T-cell (primary cell): ENCODE data around the gene RNF166. TPM values are rescaled to one million over a fixed set of nuclear protein-coding genes. Genes with fewer than 3 reads are reported as not detected.
A peak's percentile ranks its signal among the peaks of the same experiment; 100 is the strongest.

Experiments used
- ATAC-seq, 4 experiments: fragments of 200-7000 bp in 3 of 4; fragments of 150-1000 bp in 1 of 4; cut with Tn5 transposase; replicated peaks in 1 of 4; 1 replicate in 3 of 4; 2 replicates in 1 of 4; pipeline ENCODE4 v1.10.0; 2021; ENCODE audit warnings: moderate library complexity in 3 of 4, mild to moderate bottlenecking in 2 of 4, moderate number of reproducible peaks in 1 of 4
- CTCF ChIA-PET, 2 donors: fragments of 300-600 bp; sonication (Branson Sonifier 250); formaldehyde crosslinking; loops; one replicate each; lab custom pipeline; 2022; ENCODE audit warnings: antibody characterized with exemption in 2 of 2; lab: Charles Lee
- POLR2A ChIA-PET, 2 donors: fragments of 300-600 bp; sonication (Branson Sonifier 250); formaldehyde crosslinking; loops; one replicate each; lab custom pipeline; 2022; ENCODE audit warnings: antibody characterized with exemption in 2 of 2; lab: Charles Lee
- DNase-seq, 35 experiments: peaks; one replicate each; pipeline versions ENCODE4 v3.0.0 to v3.0.0-alpha.2; 2013 to 2023
- H3K27ac ChIP-seq: one replicate; pipeline ENCODE4 v1.5.1; 2013; ENCODE audit warnings: low read length
- H3K27me3 ChIP-seq, 2 experiments: replicated peaks in 1 of 2; 1 replicate in 1 of 2; 2 replicates in 1 of 2; pipeline versions ENCODE4 v1.6.1 to v1.7.0; 2013; ENCODE audit warnings: low read length in 1 of 2, mixed read lengths in 1 of 2; ENCODE audit not compliant: control insufficient read depth in 2 of 2, insufficient read depth in 2 of 2; ENCODE audit errors: extremely low read depth in 1 of 2
- H3K36me3 ChIP-seq, 2 donors: 1 replicate in 1 of 2; 2 replicates in 1 of 2; pipeline versions ENCODE4 v1.6.1 to v1.7.0; 2013; ENCODE audit warnings: low read length in 1 of 2; ENCODE audit not compliant: control insufficient read depth in 2 of 2, insufficient read depth in 1 of 2; ENCODE audit errors: extremely low read depth in 1 of 2
- H3K4me1 ChIP-seq, 2 experiments: 1 replicate in 1 of 2; 2 replicates in 1 of 2; pipeline versions ENCODE4 v1.6.1 to v1.7.0; 2013; ENCODE audit warnings: low read length in 2 of 2, mixed read lengths in 1 of 2; ENCODE audit not compliant: insufficient read depth in 2 of 2, control insufficient read depth in 1 of 2; ENCODE audit errors: extremely low read depth in 1 of 2
- H3K4me3 ChIP-seq, 2 donors: 1 replicate in 1 of 2; 2 replicates in 1 of 2; pipeline versions ENCODE4 v1.5.1 to v1.7.0; 2013; ENCODE audit warnings: mild to moderate bottlenecking in 2 of 2, low read length in 1 of 2, moderate library complexity in 1 of 2; ENCODE audit not compliant: control insufficient read depth in 1 of 2; ENCODE audit errors: extremely low read depth in 1 of 2
- H3K9me3 ChIP-seq: 2 replicates; pipeline ENCODE4 v1.7.0; 2013
- H3K27ac Mint-ChIP-seq, 2 donors: one replicate each; pipeline ENCODE4 v1.8.0; 2020 to 2021; ENCODE audit warnings: mild to moderate bottlenecking in 2 of 2, mixed read lengths in 2 of 2
- H3K27me3 Mint-ChIP-seq, 2 donors: one replicate each; pipeline ENCODE4 v1.8.0; 2021 to 2022; ENCODE audit warnings: mixed read lengths in 2 of 2
- H3K36me3 Mint-ChIP-seq: one replicate; pipeline ENCODE4 v1.8.0; 2021; ENCODE audit warnings: mixed read lengths
- H3K4me1 Mint-ChIP-seq, 3 donors: one replicate each; pipeline ENCODE4 v1.8.0; 2020 to 2022; ENCODE audit warnings: mixed read lengths in 3 of 3, mild to moderate bottlenecking in 1 of 3
- H3K4me3 Mint-ChIP-seq, 3 donors: one replicate each; pipeline ENCODE4 v1.8.0; 2020 to 2022; ENCODE audit warnings: mild to moderate bottlenecking in 3 of 3, mixed read lengths in 3 of 3, moderate library complexity in 3 of 3
- H3K9me3 Mint-ChIP-seq, 3 donors: one replicate each; pipeline ENCODE4 v1.8.0; 2020 to 2022; ENCODE audit warnings: mixed read lengths in 3 of 3
- WGBS: methylation state at CpG from one replicate; pipeline ENCODE4 v1.1.5; 2013; ENCODE audit warnings: missing lambda C conversion rate; ENCODE audit not compliant: insufficient coverage; 5-methylcytosine and 5-hydroxymethylcytosine counted together
- total RNA-seq, 35 experiments: library from RNA in 6 of 35; stranded (reverse) in 6 of 35; fragments of 120-200 nt in 1 of 35; gene quantifications; one replicate each; pipeline versions ENCODE4 v1.2.1 to v1.2.4 and lab custom pipeline; 2013 to 2026

The RNF166 gene
- total RNA-seq, 5 donors from 2014 or later (not counting 1 experiment from before 2014, with no cell fraction given), result 246 to 369 (median 264) TPM

DNA sequence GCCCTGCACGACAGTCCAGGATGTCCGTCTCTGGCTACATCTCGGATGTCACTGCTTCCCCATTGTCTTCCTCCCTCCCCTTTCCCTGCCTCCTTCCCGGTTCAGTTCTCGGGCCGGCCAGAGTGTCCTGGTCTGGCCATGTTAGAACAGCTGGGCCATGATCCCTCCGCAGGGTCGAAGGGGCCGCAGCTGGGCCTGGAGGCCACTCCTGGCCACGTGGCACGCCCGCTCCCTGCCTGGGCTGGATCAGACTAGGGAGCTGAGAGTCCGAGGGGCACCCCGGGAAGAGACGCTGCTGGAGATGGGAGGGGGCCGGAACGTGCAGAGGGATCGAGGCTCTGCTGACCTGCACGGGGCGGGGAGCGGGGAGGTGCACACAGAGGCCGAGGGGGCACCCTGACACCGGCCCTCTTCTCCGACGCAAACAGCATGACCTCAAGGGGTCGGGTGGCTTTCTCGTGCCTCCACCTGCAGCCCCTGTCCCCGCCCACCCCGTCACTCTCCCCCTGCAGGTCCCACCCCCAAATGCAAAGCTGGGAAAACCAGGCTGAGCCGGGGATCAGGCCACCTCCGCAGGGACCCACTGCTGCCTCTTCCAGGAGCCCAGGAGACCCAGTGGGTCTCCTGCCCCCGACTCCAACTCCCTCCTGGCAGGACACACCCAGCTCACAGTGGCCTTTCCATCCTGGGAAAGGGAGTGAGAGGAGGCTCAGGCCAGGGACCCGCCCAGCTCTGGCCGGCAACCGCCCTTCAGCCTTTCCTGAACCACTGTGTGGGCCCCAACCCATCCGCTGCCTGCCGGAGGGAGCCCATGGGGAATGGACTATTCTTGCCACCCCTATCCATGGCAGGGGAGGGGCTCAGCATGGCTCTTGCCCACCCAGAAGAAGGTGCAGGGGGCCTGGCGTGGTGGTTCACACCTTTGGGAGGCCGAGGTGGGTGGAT, 38.6 kb upstream of the RNF166 start:
- Histone ChIP-seq H3K9me3 (no peaks in the 10 kb centered on the region), H3K27me3 (no peaks in the 10 kb centered on the region), H3K27ac (peak overlapping the region; percentile 63), H3K4me1 (peaks cover 10 to 47% of the 10 kb centered on the region in 2 experiments), H3K4me3 (no peak overlapping the region), H3K36me3 (peaks cover 17 to 34% of the 10 kb centered on the region in 2 donors)
- Mint-ChIP-seq H3K4me3 (peak overlapping the region in 1 of 3 donors; percentile 70), H3K27me3 (no peaks in the 10 kb centered on the region), H3K27ac (peak overlapping the region; percentile 88 to 91), H3K4me1 (peaks cover 18 to 39% (median 27%) of the 10 kb centered on the region in 3 donors), H3K9me3 (no peaks in the 10 kb centered on the region), H3K36me3 (no peaks in the 10 kb centered on the region)
- ATAC-seq (no peak), DNase-seq (no peak)
- CTCF ChIA-PET, result interaction anchor here (0.5 to 1.2 kb wide), 4 partner anchors 7 to 47 kb away, joined by 3 to 4 read pairs (median 4); no protein-coding TSS in a partner anchor
- POLR2A ChIA-PET, result no interaction called here
- 94% methylated on average over 20 of the region's 39 CpGs for WGBS

DNA sequence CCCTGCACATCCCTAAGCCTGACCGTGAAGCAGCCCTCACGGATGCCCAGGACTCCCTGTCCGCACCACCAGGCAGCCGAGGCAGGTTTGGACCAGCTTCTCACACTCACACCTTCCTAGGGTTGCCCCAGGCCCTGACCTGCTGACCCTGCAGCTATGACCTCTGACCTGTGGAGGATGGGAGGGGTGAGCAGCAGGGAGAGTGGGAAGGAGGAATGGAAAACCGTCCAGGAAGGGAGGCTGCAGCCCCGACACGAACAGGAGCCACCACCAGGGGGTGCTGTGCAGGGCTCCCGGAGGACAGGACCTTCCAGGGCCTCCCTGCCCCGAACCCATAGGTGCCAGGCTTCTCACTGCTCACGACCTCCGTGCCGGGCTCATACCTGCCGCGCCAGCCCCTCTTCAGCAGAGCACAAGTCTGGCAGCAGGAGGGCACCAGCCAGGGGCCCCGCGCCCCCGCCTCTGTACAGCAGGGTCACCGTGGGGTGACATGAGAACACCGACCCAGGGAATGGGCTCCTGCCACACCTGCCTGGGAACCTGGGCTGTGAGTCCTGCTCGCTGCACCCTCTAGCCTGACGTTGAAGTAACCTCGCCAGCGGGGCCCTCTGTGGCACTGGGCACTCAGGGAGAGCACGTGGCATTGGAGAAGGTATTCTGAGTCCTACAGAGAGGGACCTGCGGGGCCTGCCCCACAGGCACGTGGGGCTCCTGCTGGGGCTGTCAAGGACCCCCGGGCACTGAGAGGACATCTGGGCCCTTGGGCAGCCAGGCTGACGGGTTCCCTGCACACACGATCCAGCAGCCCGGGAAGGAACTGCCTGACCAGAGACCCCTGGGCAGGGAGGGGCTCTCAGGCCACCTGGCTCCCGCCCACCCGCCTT, 37.7 kb upstream of the RNF166 start:
- peaks cover 10 to 47% of the 10 kb centered on the region in 2 experiments for H3K4me1 ChIP-seq
- POLR2A ChIA-PET, result no interaction called here
- H3K27ac Mint-ChIP-seq, result peak overlapping the region; percentile 72 to 73

DNA sequence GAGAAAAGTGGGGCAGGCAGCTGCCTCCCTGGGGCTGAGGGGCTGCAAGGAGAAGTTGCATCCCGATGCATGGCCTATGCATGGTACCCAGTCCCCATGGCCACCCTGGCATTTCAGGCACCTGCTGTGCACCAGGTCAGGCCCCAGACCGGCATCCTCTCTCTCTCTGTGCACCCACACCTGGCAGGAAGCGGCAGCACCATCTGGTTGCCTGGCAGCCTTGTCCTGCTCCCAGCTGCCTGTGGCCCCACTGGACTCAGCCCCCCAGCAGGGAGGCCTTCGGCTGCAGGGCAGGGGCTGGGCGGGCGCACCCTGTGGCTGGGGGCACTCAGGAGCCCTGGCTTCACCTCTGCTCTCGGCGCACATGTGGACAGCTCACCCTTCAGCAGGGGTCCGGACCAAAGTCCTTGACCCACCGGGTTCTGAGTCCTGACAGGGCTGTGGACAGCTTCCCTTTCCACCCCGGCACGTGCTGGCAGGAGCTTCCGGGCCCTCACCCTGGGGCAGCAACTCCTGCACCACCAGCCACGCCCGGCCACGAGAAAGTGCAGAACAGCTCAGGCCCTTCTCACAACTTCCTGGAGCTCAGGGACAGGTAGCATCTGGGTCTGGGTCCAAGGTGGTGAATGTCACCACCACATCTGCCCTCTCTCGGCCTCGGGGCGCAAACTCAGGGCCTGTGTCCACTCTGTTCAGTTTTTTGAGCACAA, 36.8 kb upstream of the RNF166 start:
- 85% methylated on average over 18 of the region's 19 CpGs for WGBS
- Mint-ChIP-seq H3K27me3 (no peaks in the 10 kb centered on the region), H3K36me3 (no peaks in the 10 kb centered on the region), H3K9me3 (no peaks in the 10 kb centered on the region), H3K27ac (no peak overlapping the region), H3K4me3 (no peak overlapping the region), H3K4me1 (peaks cover 23 to 41% (median 29%) of the 10 kb centered on the region in 3 donors)
- Histone ChIP-seq H3K27me3 (no peaks in the 10 kb centered on the region), H3K9me3 (no peaks in the 10 kb centered on the region), H3K36me3 (peaks cover 18 to 34% of the 10 kb centered on the region in 2 donors), H3K27ac (no peak overlapping the region), H3K4me1 (peaks cover 10 to 49% of the 10 kb centered on the region in 2 experiments), H3K4me3 (no peak overlapping the region)
- POLR2A ChIA-PET, result no interaction called here
- ATAC-seq, result no peak
- CTCF ChIA-PET, result interaction anchor here in 1 of 2 donors (1.0 kb wide), 1 partner anchor 39 kb away, joined by 3 read pairs; no protein-coding TSS in a partner anchor
- no peak for DNase-seq

More for the DNA sequence above, 37.7 kb upstream of the RNF166 start:
- H3K9me3 Mint-ChIP-seq, result no peaks in the 10 kb centered on the region
- 69% methylated on average over 29 of the region's 32 CpGs for WGBS
- ATAC-seq (peak; percentile 39 to 68 (median 47)), DNase-seq (peak; percentile 28 to 83 (median 63))
- H3K4me1 Mint-ChIP-seq, result peaks cover 19 to 39% (median 27%) of the 10 kb centered on the region in 3 donors
- no peaks in the 10 kb centered on the region for H3K27me3 Mint-ChIP-seq
- Histone ChIP-seq H3K9me3 (no peaks in the 10 kb centered on the region), H3K36me3 (peaks cover 23 to 37% of the 10 kb centered on the region in 2 donors), H3K27me3 (no peaks in the 10 kb centered on the region), H3K4me3 (no peak overlapping the region), H3K27ac (no peak overlapping the region)
- H3K4me3 Mint-ChIP-seq, result peak overlapping the region in 1 of 3 donors; percentile 52
- H3K36me3 Mint-ChIP-seq, result no peaks in the 10 kb centered on the region
- CTCF ChIA-PET, result interaction anchor here in 1 of 2 donors (1.0 kb wide), 1 partner anchor 38 kb away, joined by 3 read pairs; no protein-coding TSS in a partner anchor

DNA sequence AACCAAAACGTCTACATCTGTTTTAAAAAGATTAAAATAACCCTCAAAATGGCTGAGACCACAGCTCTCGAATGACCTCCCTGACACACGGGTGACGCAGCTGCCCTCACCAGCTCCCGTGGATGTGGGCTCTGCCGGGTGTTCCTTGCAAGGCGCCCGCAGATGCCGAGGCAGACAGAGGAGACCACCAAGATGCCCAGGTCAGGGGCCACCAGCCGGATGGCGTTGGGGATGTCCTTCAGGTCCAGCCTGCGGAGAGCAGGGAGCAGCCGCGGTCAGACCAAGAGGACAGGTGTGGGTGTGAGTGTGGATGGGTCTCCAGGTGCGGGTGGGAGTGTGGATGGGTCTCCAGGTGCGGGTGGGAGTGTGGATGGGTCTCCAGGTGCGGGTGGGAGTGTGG, 35.2 kb upstream of the RNF166 start:
- peaks cover 10 to 55% of the 10 kb centered on the region in 2 experiments for H3K4me1 ChIP-seq
- Mint-ChIP-seq H3K27me3 (no peaks in the 10 kb centered on the region), H3K4me1 (peaks cover 23 to 32% (median 30%) of the 10 kb centered on the region in 3 donors), H3K9me3 (no peaks in the 10 kb centered on the region), H3K4me3 (no peak overlapping the region), H3K27ac (no peak overlapping the region), H3K36me3 (no peaks in the 10 kb centered on the region)
- WGBS, result 92% methylated on average over 14 of the region's 17 CpGs
- H3K36me3 ChIP-seq, result peaks cover 15 to 36% of the 10 kb centered on the region in 2 donors
- DNase-seq (no peak), ATAC-seq (no peak)
- CTCF ChIA-PET, result no interaction called here
- POLR2A ChIA-PET, result no interaction called here
- H3K9me3 ChIP-seq, result no peaks in the 10 kb centered on the region
- peaks cover 0 to 2% of the 10 kb centered on the region in 2 experiments for H3K27me3 ChIP-seq
- no peak overlapping the region for H3K4me3 ChIP-seq
- H3K27ac ChIP-seq, result no peak overlapping the region

DNA sequence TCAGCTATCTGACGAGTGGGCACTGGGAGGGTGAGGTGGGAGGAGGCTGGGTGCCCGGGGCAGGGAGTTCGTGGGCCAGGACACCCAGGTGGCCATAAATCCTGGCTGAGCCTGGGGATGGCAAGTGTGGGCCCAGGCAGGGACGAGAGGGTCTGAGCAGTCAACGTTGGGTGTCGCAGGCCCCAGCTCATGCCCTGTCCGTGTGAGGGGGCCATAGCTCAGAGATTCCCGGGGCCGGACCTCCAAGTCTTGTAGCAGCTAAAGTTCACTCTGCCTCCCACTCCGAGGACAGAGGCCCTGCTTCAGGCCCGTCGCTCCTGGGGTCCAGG, 34.5 kb upstream of the RNF166 start:
- no peak for ATAC-seq
- Histone ChIP-seq H3K36me3 (peaks cover 16 to 40% of the 10 kb centered on the region in 2 donors), H3K4me1 (peaks cover 10 to 48% of the 10 kb centered on the region in 2 experiments), H3K27me3 (peaks cover 0 to 2% of the 10 kb centered on the region in 2 experiments), H3K9me3 (no peaks in the 10 kb centered on the region), H3K27ac (no peak overlapping the region), H3K4me3 (no peak overlapping the region)
- no peak overlapping the region for H3K27ac Mint-ChIP-seq
- no peak overlapping the region for H3K4me3 Mint-ChIP-seq
- no peaks in the 10 kb centered on the region for H3K9me3 Mint-ChIP-seq
- H3K36me3 Mint-ChIP-seq, result no peaks in the 10 kb centered on the region
- CTCF ChIA-PET, result no interaction called here
- WGBS, result 94% methylated on average over 12 of the region's 12 CpGs
- no peak for DNase-seq
- no peaks in the 10 kb centered on the region for H3K27me3 Mint-ChIP-seq
- H3K4me1 Mint-ChIP-seq, result peaks cover 19 to 26% (median 25%) of the 10 kb centered on the region in 3 donors
- POLR2A ChIA-PET, result no interaction called here
